ENCODE measurements around the gene TBC1D28.
"Not testable (repeated sequence)": the region's sequence is repeated elsewhere in the genome, so short reads cannot be mapped to it uniquely, and the experiment has no call there.

TBC1D28 gene

GRCh38 chr17:18613016-18613415 lies 31.2 kb downstream of the TBC1D28 start:
- not testable (repeated sequence) for ATAC-seq

DNA sequence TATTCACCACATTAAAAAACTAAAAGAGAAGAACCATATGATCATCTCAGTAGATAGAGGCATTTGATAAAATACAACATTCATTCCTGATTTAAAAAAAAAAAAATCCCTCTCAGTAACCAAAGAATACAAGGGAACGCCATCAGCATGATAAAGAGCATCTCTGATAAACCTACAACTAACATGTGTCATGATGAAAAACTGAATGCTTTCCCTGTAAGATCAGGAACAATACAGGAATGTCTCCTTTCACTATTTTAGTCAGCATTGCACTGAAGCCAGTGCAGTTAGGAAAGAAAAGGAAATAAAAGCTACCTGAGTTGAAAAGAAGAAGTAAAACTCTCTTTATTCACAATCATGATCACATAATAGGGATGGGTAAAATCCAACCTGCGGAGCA lies 51.1 kb downstream of the TBC1D28 start:
- not testable (repeated sequence) for ATAC-seq

All from activated CD4-positive, CD25-positive, alpha-beta regulatory T cell treated with anti-CD3 and anti-CD28 coated beads, Interleukin-2, amount 50 U/mL, for 24 hours (primary cell).